Measurements from ENCODE around the gene ERBIN. TPM values are rescaled to one million over a fixed set of nuclear protein-coding genes. Genes with fewer than 3 reads are reported as not detected.

Gene ERBIN
- total and polyA plus RNA-seq, 10 of the 15 experiments (the other 5 are each of a cell fraction or from before 2014, with no cell fraction given) = 9.5 to 91.1 (median 49.4) TPM

- RAD21 ChIA-PET (ENCODE audit: unreplicated experiment) = interaction anchor here (1.0 to 2.4 kb wide), 5 partner anchors 8 to 208 kb away, joined by 3 to 6 read pairs (median 3); partner anchors contain the start of gene ERBIN
- BruUV-seq (replicated peaks) = no TSS peak
- CTCF ChIA-PET = interaction anchor here (0.6 to 1.5 kb wide), 5 partner anchors 12 to 43 kb away, joined by 3 to 4 read pairs (median 3); partner anchors contain the start of gene ERBIN
- H3K4me3 ChIP-seq = peak overlapping the region; percentile 46
- 0 out of 4 replicates have a peak, but pooled peaks cover 2% of the 10 kb centered on the region in 2 experiments for H3K36me3 ChIP-seq (ENCODE audit: control insufficient read depth in 2 of 2, insufficient read depth in 2 of 2, low read length in 1 of 2)
- H3K79me2 ChIP-seq (ENCODE audit: control insufficient read depth, insufficient read depth, low read length) = peaks cover 87% of the 10 kb centered on the region
- 59% methylated on average over 2 of the region's 2 CpGs for WGBS (ENCODE audit: insufficient coverage, insufficient replicate concordance, low lambda C conversion rate, missing lambda C conversion rate)
- intact Hi-C loops (cut with micrococcal nuclease; ENCODE audit: unreplicated experiment) = no loop called here
- H3K27me3 ChIP-seq (replicated peaks in 1 of 2; ENCODE audit: control insufficient read depth in 2 of 2, insufficient read depth in 2 of 2, low read length in 1 of 2) = no peaks in the 10 kb centered on the region
- SMC1A ChIA-PET (ENCODE audit: uncharacterized antibody, unreplicated experiment) = interaction anchor here (0.7 to 2.9 kb wide), 15 partner anchors 8 to 242 kb away, joined by 3 to 21 read pairs (median 3); partner anchors contain the start of gene ERBIN
- no peak overlapping the region for H3K9ac ChIP-seq (ENCODE audit: control insufficient read depth, insufficient read depth, low read length)
- ATAC-seq (peak; percentile 65), DNase-seq (ENCODE audit: low read depth, low spot score) (no peak), FAIRE-seq (no peak)
- peaks cover 1% of the 10 kb centered on the region; the same call in 1 of the 3 replicates for H3K9me3 ChIP-seq (replicated peaks; ENCODE audit: control insufficient read depth, insufficient read depth, low read length)
- peak overlapping the region; percentile 50 for H3K27ac ChIP-seq (ENCODE audit: control insufficient read depth, insufficient read depth)
- in situ Hi-C loops (cut with MboI) = no loop called here
- H4K20me1 ChIP-seq (ENCODE audit: control insufficient read depth, insufficient read depth) = no peaks in the 10 kb centered on the region
- POLR2A ChIA-PET = interaction anchor here (0.5 to 1.6 kb wide), 5 partner anchors 8 to 43 kb away, joined by 3 to 4 read pairs (median 4); partner anchors contain the start of gene ERBIN
- no peak overlapping the region for H2AFZ ChIP-seq (ENCODE audit: control insufficient read depth, low read depth, low read length)
- H3K4me1 ChIP-seq (ENCODE audit: control insufficient read depth, insufficient read depth, low read length) = peaks cover 10% of the 10 kb centered on the region
- H3K4me2 ChIP-seq (ENCODE audit: control insufficient read depth, insufficient read depth) = peak overlapping the region; percentile 75
- no peak for TF ChIP-seq ZBED1 (IDR thresholded peaks at IDR 0.05; ENCODE audit: borderline replicate concordance)
- peak; percentile 13 for TF ChIP-seq CUX1 (IDR thresholded peaks at IDR 0.05; ENCODE audit: insufficient replicate concordance, low read depth, low read length)
- TF ChIP-seq RFX5 (IDR thresholded peaks at IDR 0.05; ENCODE audit: low read depth, low read length) = no peak
- no peak for TF ChIP-seq SRF (IDR thresholded peaks at IDR 0.05; ENCODE audit: low read depth in 2 of 2, low read length in 2 of 2)
- no peak for TF ChIP-seq JUNB (IDR thresholded peaks at IDR 0.05)
- TF ChIP-seq ZZZ3 (IDR thresholded peaks at IDR 0.05; ENCODE audit: control insufficient read depth, insufficient read length, low read depth) = no peak
- 0 out of 2 replicates have a peak, but pooled peaks have one; percentile 30 for TF ChIP-seq MTA2 (IDR thresholded peaks at IDR 0.05; ENCODE audit: low read depth)
- TF ChIP-seq MYB (IDR thresholded peaks at IDR 0.05; ENCODE audit: borderline replicate concordance, low read depth, low read length) = no peak
- no peak for TF ChIP-seq NKRF (conservative IDR thresholded peaks at IDR 0.05)
- no peak for TF ChIP-seq TAF1 (IDR thresholded peaks at IDR 0.05; ENCODE audit: borderline replicate concordance, low read depth, low read length)
- no peak for TF ChIP-seq NR2F1 (conservative IDR thresholded peaks at IDR 0.05)
- TF ChIP-seq POLR2AphosphoS2 (IDR thresholded peaks at IDR 0.05; ENCODE audit: low read depth, low read length) = no peak
- TF ChIP-seq RAD21 (IDR thresholded peaks at IDR 0.05; ENCODE audit: insufficient read depth, low read depth, low read length) = no peak
- TF ChIP-seq ATF7 (IDR thresholded peaks at IDR 0.05; ENCODE audit: low read depth) = 0 out of 2 replicates have a peak, but pooled peaks have one; percentile 25
- no peak for TF ChIP-seq PML (IDR thresholded peaks at IDR 0.05; ENCODE audit: low read length)
- TF ChIP-seq RUNX3 (IDR thresholded peaks at IDR 0.05; ENCODE audit: low read length) = peak; percentile 52
Observed at GRCh38 chr5:65969539-65970393, 43.4 kb downstream of the ERBIN start.

Measured in GM12878 (cell line).